T-helper 2 cell (primary cell): ENCODE results near the gene ZMIZ1.
A peak's percentile ranks its signal among the peaks of the same experiment; 100 is the strongest.
"Not testable (repeated sequence)": the region's sequence is repeated elsewhere in the genome, so short reads cannot be mapped to it uniquely, and the experiment has no call there.

Experiments
- DNase-seq, 5 experiments: peaks; one replicate each; pipeline versions ENCODE4 v3.0.0 to v3.0.0-alpha.2; 2012 to 2022

ZMIZ1 gene

GRCh38 chr10:79274279-79275104 lies 205.7 kb downstream of the ZMIZ1 start:
- no peak for DNase-seq

- no peak for DNase-seq
Measured at GRCh38 chr10:79275105-79275430, 206.3 kb downstream of the ZMIZ1 start.

- no peak for DNase-seq
Measured at GRCh38 chr10:79275431-79275851, 206.7 kb downstream of the ZMIZ1 start.

- DNase-seq = no peak
Measured at GRCh38 chr10:79277579-79278269, 209.0 kb downstream of the ZMIZ1 start.

GRCh38 chr10:79279047-79279446 lies 210.3 kb downstream of the ZMIZ1 start:
- not testable (repeated sequence) for DNase-seq

- DNase-seq = no peak
Measured at GRCh38 chr10:79280956-79281355, 212.2 kb downstream of the ZMIZ1 start.

GRCh38 chr10:79282388-79282787 lies 213.6 kb downstream of the ZMIZ1 start:
- no peak for DNase-seq

- no peak for DNase-seq
Measured at GRCh38 chr10:79283616-79284015, 214.8 kb downstream of the ZMIZ1 start.

- no peak for DNase-seq
Measured at GRCh38 chr10:79284158-79284871, 215.5 kb downstream of the ZMIZ1 start.

- peak in 2 of 5 experiments; percentile 4 to 94 for DNase-seq
Measured at GRCh38 chr10:79285315-79286197, 216.8 kb downstream of the ZMIZ1 start.

- DNase-seq = peak; percentile 30 to 98 (median 57)
Measured at GRCh38 chr10:79286318-79286951, 217.7 kb downstream of the ZMIZ1 start.

- DNase-seq = peak in 1 of 5 experiments; percentile 7
Measured at GRCh38 chr10:79287973-79288723, 219.4 kb downstream of the ZMIZ1 start.

- no peak for DNase-seq
Measured at GRCh38 chr10:79289801-79290200, 221.0 kb downstream of the ZMIZ1 start.

- no peak for DNase-seq
Measured at GRCh38 chr10:79292026-79292766, 223.4 kb downstream of the ZMIZ1 start.

GRCh38 chr10:79292891-79293746 lies 224.4 kb downstream of the ZMIZ1 start:
- DNase-seq = peak in 2 of 5 experiments; percentile 6 to 53

- no peak for DNase-seq
Measured at GRCh38 chr10:79293841-79294581, 225.2 kb downstream of the ZMIZ1 start.

- no peak for DNase-seq
Measured at GRCh38 chr10:79295563-79295962, 226.8 kb downstream of the ZMIZ1 start.

GRCh38 chr10:79296431-79296830 lies 227.7 kb downstream of the ZMIZ1 start:
- no peak for DNase-seq
